CMK (cell line): Measurements from ENCODE around the gene BID.

Source experiments
- DNase-seq: peaks from one replicate; pipeline ENCODE4 v3.0.0-alpha.2; 2010; ENCODE audit warnings: low read depth

BID gene

DNA sequence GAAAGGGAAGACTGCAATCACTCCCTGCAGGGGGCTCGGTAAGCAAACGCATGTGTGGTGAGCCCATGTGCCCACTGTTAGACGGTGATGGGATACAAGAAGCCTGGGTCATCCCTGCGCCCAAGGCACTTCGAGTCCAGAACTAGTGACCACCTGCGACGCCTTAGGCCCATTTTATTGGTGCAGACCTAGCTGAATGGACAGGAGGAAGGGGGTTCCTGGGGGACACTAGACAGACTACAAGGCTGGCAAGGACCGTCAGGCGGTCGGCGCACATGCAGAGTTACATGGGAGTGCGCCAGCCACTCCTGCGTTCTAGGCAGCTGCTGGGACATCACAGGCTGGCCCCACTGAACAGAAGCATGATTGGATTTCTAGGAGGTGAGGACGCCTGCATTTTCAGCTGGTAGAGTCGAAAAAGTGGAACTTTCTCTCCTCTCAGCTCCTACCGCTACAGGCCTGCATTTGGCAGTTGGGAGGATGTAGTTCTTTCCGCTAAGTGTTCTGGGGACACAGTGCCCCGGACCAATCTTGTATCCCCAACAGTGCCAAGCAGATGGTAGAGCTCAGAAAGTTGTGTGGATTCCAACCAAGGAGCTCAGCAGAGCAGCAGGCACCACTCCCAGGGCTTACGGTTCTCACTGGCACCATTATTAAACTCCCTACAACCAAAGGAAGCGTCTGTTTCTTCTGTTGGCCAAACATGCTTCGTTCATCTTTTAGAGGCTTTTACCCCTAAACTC lies 35.7 kb downstream of the BID start:
- no peak for DNase-seq

DNA sequence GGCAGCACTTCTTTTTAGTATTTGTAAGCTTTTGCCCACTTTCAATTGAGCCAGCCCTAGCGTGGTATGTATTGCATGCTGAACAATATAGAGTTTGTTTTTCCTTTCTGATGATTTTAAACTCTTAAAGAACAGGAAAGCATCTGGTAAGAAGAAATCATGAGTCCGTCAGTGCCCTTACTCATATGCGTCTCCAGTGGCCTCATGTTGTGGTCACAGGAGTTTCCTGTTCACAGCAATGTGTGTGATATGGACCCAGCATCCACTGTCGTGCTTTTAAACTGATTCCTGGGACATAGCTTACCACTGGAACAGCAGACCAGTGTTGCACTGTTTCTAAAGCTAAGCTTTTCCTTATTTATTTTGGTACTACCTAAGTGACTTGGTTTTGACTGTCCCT lies 40.1 kb downstream of the BID start:
- DNase-seq: peak; percentile 24

GRCh38 chr22:17733466-17733865 lies 40.8 kb downstream of the BID start:
- DNase-seq: no peak

DNA sequence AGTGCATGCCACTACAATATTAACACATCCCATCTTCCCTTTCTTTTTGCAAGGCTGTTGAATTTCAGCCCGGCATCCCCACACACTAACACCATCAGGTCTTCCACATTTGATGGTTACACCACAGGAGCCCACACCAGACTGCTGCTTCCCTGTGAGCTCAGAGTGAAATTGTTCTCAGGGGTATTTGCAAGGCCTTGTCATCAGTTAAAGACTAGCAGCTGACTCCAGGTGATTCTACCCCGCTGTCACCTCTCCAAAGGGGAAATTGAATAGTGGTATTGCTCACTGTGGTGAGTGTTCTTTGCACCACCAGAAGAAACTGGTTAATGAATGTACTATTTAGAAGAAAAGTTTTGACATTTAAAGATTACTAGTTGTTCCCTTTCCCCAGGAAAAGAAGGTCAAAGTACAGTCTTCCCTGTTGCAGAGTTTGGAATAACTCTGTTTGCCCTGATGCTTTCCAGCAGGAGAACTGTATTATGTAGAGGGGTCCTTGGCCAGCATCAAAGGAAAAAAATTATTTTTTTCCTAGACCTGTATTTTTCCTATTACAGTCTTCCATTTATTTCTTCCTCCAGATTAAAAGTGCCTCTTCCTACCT lies 41.9 kb downstream of the BID start:
- no peak for DNase-seq

- no peak for DNase-seq
These were observed 44.7 kb downstream of the BID start for GRCh38 chr22:17729561-17729960.

DNA sequence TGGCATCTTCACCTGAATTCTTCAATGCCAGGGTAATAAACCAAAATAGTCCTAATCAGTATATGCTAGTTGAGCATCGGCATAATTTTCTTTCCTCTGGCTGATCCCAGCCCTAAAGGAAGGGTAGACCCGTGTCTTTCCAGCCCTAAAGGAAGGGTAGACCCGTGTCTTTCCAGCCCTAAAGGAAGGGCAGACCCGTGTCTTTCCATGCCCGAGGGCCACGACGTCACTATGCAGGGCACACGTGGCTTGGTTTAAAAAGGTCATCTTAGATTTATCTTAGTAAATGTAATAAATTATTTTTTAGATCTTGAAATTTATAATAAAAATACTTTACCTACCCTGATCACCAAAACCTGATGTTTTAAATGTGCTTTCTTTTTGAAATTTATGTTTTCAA lies 45.5 kb downstream of the BID start:
- no peak for DNase-seq

DNA sequence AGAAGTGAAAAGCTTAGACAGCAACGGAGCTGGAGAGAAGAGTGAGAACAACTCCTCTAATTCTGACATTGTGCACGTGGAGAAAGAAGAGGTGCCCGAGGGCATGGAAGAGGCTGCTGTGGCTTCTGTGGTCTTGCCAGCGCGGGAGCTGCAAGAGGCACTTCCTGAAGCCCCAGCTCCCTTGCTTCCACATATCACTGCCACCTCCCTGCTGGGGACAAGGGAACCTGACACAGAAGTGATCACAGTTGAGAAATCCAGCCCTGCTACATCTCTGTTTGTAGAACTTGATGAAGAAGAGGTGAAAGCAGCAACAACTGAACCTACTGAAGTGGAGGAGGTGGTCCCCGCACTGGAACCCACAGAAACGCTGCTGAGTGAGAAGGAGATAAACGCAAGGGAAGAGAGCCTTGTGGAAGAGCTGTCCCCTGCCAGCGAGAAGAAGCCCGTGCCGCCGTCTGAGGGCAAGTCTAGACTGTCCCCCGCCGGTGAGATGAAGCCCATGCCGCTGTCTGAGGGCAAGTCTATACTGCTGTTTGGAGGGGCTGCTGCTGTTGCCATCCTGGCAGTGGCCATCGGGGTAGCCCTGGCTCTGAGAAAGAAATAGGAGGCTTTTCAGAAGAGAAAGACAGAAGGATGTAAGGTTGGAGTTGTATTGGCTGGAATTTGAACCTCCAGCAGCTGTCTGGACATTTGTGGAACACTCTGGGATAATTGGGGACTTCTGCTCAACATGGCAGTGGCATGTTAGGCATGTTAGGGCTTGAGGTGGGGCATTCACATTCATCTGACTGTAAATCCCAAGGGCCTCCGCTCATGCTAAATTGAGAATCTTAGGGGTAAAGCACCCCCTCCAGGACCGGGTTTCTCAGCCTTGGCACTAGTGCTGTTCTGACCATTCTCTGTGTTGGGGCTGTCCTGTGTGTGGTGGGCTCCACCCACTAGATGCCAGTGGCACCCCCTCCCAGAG lies 47.1 kb downstream of the BID start:
- DNase-seq: no peak

GRCh38 chr22:17726006-17726927 lies 48.0 kb downstream of the BID start:
- no peak for DNase-seq

GRCh38 chr22:17725500-17725796 lies 48.8 kb downstream of the BID start:
- DNase-seq: no peak

DNA sequence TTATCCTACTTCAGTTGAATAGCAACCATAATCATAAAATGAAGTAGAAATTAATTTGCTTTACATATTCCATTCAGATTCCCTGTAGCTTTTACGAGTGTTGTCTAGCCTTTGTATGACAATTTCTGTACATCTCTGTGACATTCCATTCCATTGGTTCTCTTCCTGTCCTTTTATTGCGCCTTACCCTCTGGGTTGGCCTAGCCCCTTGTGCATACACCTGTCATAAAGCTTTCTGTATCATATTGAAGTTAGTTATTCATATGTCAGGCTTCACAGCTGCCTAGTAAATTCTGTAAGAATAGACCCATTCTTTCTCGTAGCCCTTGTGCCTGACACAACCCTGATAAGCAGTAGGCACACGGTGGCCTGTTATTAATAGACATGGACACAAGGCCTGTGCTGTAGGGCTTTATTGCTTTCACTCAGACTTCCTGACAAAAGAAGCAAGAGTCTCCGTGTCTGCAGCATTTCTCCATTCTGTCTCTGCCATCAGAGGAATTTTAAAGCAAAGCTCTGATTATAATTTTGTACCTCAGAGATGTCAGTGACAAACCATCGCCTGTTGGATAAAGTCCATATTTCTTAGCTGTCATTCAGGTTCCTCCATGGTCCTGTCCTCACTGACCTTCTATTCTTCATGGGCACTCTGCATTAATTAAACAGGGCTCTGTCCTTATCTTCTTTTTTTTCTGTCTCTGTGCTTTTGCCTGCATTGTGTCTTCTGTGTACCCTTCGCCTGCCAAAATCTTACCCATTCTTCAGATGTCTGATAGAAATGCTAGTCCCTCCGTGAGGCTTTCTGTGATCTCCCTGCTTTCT lies 49.4 kb downstream of the BID start:
- no peak for DNase-seq

GRCh38 chr22:17724241-17724640 lies 50.0 kb downstream of the BID start:
- DNase-seq: no peak

DNA sequence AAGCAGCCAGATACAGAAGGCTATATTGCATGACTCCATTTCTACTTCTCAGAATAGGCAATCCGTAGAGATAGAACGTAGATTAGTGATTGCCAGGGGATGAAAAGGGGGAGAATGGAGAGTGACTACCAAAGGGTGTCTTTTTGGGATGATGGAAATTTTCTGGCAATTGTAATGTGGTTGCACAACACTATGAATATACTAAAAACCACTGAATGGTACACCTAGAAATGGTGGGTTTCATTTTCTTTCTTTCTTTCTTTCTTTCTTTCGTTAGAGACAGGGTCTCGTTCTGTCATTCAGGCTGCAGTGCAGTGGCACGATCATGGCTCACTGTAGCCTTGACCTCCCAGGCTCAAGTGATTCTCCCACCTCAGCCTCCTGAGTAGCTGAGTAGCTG lies 54.4 kb downstream of the BID start:
- DNase-seq: no peak

DNA sequence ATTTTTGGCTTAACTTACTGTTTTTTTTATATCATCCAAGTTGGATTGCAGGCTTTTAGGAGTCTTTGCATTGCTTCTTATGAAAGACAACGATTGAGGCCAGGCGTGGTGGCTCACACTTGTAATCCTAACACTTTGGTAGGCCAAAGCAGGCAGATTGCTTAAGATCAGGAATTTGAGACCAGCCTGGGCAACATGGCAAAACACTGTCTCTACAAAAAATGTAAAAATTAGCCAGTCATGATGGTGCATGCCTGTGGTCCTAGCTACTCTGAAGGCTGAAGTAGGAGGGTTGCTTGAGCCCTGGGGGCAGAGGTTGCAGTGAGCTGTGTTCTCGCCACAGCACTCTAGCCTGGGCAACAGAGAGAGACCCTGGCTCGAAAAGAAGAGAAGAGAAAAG lies 56.6 kb downstream of the BID start:
- DNase-seq: no peak

DNA sequence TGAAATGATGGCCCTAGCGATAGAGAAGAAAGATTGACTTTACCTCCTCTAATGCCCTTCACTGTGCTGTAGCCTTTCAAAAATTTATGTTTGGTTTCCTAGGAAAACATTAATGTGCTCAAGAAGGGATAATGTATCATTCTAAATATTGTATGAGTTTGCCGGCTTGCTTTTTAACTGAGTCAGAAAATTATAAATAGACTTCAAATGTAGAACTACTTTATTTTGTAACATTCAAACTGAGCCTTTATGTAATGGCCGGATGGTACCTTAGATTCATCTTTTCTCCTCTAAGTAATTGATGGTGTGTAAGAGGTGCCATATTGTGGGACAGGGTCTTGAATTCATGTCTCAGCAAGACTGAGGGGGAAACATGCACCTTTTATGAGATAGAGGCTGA lies 57.7 kb downstream of the BID start:
- DNase-seq: no peak

DNA sequence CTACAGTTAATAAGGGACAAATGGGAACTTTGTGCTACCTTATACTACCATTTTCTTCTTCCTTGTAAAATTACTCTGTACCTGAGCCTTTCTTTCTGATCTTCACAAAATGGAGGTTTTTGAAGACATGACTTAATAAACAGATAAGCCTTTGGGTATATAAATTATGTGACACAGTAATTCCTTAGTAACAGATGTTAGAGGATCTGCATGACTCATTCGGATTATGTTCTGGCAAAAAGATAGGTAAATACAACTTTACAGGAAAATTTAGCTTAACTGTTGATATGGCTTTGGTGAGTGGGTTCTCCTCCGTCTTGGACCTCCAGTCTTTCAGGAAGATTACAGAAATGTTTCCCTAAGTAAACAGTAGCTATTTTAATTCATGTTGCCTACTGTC lies 61.8 kb downstream of the BID start:
- no peak for DNase-seq

GRCh38 chr22:17710023-17710422 lies 64.2 kb downstream of the BID start:
- no peak for DNase-seq

GRCh38 chr22:17707526-17707925 lies 66.7 kb downstream of the BID start:
- DNase-seq: no peak

DNA sequence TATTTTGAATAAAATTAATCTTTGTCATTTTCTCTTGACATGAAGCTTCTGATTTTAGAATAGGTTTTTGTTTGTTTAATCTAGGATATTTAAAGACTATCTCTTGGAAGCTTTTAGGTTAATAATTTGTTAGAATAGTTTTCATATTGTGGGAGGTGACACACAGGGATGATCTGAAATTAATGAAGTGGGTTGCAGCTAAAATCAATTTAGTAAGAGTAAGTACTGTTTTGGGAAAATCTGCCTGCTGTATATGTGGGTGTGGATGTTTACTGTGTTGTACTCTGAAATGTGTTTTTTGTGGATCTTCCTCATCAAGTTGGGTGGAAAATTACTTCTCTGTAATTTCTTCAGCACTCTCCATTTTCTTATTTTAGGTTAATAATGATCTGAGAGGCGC lies 67.3 kb downstream of the BID start:
- DNase-seq: no peak

GRCh38 chr22:17705951-17706900 lies 68.0 kb downstream of the BID start:
- DNase-seq: no peak

GRCh38 chr22:17705546-17705945 lies 68.7 kb downstream of the BID start:
- DNase-seq: no peak
